NB4 (cell line): Measurements from ENCODE around the gene MDN1.

Experiments used
- DNase-seq: peaks from one replicate; pipeline ENCODE4 v3.0.0; 2010; ENCODE audit warnings: low read depth
- H3K4me3 ChIP-seq: one replicate; pipeline ENCODE4 v1.5.1; 2011; ENCODE audit warnings: mild to moderate bottlenecking, low read depth, low read length, moderate library complexity
- MYC ChIP-seq: IDR thresholded peaks from 2 replicates; pipeline ENCODE4 v1.6.1; 2011; ENCODE audit warnings: low read depth, low read length
- POLR2A ChIP-seq: IDR thresholded peaks from 2 replicates; pipeline ENCODE4 v1.6.1; 2011; ENCODE audit warnings: mild to moderate bottlenecking; ENCODE audit not compliant: insufficient read length; ENCODE audit errors: extremely low read depth
- TF ChIP-seq, protein P1 (sequence below): IDR thresholded peaks from one replicate; pipeline ENCODE4 v1.5.1; 2012; ENCODE audit warnings: low read depth, low read length
- TF ChIP-seq, protein P2 (sequence below): IDR thresholded peaks from 2 replicates; pipeline ENCODE4 v1.6.1; 2011; ENCODE audit warnings: low read depth, low read length

MDN1 gene, protein sequence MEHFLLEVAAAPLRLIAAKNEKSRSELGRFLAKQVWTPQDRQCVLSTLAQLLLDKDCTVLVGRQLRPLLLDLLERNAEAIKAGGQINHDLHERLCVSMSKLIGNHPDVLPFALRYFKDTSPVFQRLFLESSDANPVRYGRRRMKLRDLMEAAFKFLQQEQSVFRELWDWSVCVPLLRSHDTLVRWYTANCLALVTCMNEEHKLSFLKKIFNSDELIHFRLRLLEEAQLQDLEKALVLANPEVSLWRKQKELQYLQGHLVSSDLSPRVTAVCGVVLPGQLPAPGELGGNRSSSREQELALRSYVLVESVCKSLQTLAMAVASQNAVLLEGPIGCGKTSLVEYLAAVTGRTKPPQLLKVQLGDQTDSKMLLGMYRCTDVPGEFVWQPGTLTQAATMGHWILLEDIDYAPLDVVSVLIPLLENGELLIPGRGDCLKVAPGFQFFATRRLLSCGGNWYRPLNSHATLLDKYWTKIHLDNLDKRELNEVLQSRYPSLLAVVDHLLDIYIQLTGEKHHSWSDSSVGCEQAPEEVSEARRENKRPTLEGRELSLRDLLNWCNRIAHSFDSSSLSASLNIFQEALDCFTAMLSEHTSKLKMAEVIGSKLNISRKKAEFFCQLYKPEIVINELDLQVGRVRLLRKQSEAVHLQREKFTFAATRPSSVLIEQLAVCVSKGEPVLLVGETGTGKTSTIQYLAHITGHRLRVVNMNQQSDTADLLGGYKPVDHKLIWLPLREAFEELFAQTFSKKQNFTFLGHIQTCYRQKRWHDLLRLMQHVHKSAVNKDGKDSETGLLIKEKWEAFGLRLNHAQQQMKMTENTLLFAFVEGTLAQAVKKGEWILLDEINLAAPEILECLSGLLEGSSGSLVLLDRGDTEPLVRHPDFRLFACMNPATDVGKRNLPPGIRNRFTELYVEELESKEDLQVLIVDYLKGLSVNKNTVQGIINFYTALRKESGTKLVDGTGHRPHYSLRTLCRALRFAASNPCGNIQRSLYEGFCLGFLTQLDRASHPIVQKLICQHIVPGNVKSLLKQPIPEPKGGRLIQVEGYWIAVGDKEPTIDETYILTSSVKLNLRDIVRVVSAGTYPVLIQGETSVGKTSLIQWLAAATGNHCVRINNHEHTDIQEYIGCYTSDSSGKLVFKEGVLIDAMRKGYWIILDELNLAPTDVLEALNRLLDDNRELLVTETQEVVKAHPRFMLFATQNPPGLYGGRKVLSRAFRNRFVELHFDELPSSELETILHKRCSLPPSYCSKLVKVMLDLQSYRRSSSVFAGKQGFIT (N-terminal part only)

DNA sequence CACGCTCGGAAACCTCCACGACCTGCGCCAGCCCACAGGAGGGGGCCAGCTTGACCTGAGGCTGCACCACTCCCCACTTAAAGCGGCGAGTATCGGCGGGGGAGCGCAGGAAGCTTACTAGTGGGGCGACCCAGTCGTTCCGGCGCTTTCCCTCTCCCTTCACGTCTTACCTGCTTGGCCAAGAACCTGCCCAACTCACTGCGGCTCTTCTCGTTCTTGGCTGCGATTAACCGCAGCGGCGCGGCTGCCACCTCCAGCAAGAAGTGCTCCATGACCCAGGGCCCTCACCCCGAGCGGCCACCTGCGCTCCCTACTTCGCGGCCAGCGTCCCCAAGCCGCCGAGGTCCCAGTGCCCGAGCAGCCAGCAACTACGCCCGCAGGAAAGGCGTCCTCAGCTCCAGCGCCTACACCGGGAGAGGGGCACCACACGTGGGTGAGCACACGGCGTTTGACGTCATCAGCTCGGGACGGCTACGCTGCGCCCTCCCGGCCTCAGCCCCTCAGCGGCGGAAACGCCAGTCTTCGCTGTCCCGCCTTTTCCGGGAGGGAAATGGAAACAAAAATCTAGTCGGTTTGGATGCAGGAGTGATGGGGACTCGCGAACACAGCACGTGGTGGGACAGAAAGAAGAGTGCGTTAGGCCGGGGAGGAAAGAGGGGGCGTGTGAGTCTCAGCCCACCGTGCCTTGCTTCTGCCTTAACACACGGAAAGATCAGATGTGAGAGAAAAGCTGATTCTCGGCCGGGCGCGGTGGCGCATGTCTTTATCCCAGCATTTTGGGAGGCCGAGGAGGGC, at the start of gene MDN1:
Gene MDN1 (minus strand): TSS at position 459 of the 795 bp plus-strand sequence. CDS start 187 bp downstream, at position 272.
- H3K4me3 ChIP-seq = peak within 1 kb of the TSS; percentile 81

DNA sequence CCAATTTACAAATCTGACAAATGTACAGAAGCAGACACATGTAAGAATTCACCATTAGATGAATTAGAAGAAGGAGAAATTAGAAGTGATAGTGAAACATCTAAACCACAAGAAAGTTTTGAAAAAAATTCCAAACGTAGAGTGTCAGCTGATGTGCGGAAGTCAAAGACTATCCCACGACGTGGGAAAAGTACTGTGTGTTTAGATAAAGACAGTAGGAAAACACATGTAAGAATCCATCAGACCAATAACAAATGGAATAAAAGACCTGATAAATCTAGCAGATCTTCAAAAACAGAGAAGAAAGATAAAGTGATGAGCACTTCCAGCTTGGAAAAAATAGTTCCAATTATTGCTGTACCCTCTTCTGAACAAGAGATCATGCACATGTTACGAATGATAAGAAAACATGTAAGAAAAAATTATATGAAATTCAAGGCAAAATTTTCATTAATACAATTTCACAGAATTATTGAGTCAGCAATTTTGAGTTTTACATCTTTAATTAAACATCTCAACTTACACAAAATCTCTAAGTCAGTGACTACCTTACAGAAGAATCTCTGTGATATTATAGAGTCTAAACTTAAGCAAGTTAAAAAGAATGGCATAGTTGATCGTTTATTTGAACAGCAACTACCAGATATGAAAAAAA, 46.6 kb upstream of the MDN1 start:
- no peak for DNase-seq
- H3K4me3 ChIP-seq = no peak overlapping the region
- no peak for TF ChIP-seq MYC
- no peak for TF ChIP-seq POLR2A
- TF ChIP-seq, protein P1, sequence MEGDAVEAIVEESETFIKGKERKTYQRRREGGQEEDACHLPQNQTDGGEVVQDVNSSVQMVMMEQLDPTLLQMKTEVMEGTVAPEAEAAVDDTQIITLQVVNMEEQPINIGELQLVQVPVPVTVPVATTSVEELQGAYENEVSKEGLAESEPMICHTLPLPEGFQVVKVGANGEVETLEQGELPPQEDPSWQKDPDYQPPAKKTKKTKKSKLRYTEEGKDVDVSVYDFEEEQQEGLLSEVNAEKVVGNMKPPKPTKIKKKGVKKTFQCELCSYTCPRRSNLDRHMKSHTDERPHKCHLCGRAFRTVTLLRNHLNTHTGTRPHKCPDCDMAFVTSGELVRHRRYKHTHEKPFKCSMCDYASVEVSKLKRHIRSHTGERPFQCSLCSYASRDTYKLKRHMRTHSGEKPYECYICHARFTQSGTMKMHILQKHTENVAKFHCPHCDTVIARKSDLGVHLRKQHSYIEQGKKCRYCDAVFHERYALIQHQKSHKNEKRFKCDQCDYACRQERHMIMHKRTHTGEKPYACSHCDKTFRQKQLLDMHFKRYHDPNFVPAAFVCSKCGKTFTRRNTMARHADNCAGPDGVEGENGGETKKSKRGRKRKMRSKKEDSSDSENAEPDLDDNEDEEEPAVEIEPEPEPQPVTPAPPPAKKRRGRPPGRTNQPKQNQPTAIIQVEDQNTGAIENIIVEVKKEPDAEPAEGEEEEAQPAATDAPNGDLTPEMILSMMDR = no peak
- TF ChIP-seq, protein P2, sequence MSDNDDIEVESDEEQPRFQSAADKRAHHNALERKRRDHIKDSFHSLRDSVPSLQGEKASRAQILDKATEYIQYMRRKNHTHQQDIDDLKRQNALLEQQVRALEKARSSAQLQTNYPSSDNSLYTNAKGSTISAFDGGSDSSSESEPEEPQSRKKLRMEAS = no peak

More for the DNA sequence above, at the start of gene MDN1:
- peak; percentile 100 for TF ChIP-seq MYC
- TF ChIP-seq, protein P1 = no peak
- TF ChIP-seq, protein P2 = peak; percentile 98
- TF ChIP-seq POLR2A = peak; percentile 83
- peak; percentile 98 for DNase-seq

DNA sequence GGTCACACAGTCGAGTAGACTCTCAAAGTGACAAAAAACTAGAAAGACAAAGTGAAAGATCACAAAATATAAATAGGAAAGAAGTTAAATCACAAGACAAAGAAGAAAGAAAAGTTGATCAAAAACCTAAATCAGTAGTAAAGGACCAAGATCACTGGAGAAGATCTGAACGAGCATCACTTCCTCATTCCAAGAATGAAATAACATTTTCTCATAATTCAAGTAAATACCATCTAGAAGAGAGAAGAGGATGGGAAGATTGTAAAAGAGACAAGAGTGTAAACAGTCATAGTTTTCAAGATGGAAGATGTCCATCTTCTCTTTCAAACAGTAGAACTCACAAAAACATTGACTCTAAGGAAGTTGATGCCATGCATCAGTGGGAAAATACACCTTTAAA, 43.1 kb upstream of the MDN1 start:
- H3K4me3 ChIP-seq = no peak overlapping the region
- DNase-seq = no peak
- TF ChIP-seq, protein P1 = no peak
- TF ChIP-seq MYC (no peak), POLR2A (no peak)
- TF ChIP-seq, protein P2 = no peak

DNA sequence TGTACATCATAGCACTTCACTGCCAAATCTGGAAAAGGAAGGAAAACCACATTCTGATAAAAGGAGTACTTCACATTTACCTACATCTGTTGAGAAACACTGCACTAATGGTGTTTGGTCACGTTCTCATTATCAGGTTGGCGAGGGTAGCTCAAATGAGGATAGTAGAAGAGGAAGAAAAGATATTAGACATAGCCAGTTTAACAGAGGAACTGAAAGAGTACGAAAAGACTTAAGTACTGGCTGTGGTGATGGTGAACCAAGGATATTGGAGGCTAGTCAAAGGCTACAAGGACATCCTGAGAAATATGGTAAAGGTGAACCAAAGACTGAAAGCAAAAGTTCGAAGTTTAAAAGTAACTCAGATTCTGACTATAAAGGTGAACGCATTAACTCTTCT, 42.7 kb upstream of the MDN1 start:
- H3K4me3 ChIP-seq = no peak overlapping the region
- TF ChIP-seq, protein P2 = no peak
- TF ChIP-seq MYC (no peak), POLR2A (no peak)
- TF ChIP-seq, protein P1 = no peak
- DNase-seq = no peak
